SU-DHL-6 (cell line): ENCODE data around the gene B3GNT5.

Experiments used
- H2AFZ ChIP-seq: fragments of 200-600 bp; sonication (generic); 2 replicates; pipeline ENCODE4 v1.6.1; 2014; ENCODE audit warnings: low read depth, mild to moderate bottlenecking, moderate library complexity, mixed read lengths, antibody characterized with exemption, low read length; ENCODE audit not compliant: severe bottlenecking
- H3F3A ChIP-seq: fragments of 200-600 bp; shearing (Covaris generic); 2 replicates; pipeline ENCODE4 v1.6.0; 2016; ENCODE audit warnings: antibody characterized with exemption, mild to moderate bottlenecking; ENCODE audit not compliant: insufficient read depth
- H3K27ac ChIP-seq: fragments of 200-600 bp; sonication (generic); 2 replicates; pipeline ENCODE4 v1.5.1; 2016; ENCODE audit warnings: low read depth, mild to moderate bottlenecking, low read length, moderate library complexity, mixed read lengths
- H3K27me3 ChIP-seq: fragments of 200-600 bp; sonication (generic), shearing (Covaris generic); 2 replicates; pipeline ENCODE4 v1.6.0; 2014; ENCODE audit warnings: mild to moderate bottlenecking, low read length
- H3K36me3 ChIP-seq: fragments of 200-600 bp; sonication (generic); 2 replicates; pipeline ENCODE4 v1.6.1; 2014; ENCODE audit warnings: mild to moderate bottlenecking, low read length, mixed read lengths
- H3K4me2 ChIP-seq: fragments of 300-600, 200-600 bp; shearing (Covaris generic), sonication (generic); 2 replicates; pipeline ENCODE4 v1.6.0; 2014; ENCODE audit warnings: low read length, low read depth, mild to moderate bottlenecking; ENCODE audit not compliant: poor library complexity, severe bottlenecking
- H3K4me3 ChIP-seq: fragments of 200-600 bp; sonication (generic); 2 replicates; pipeline ENCODE4 v1.5.1; 2014; ENCODE audit warnings: antibody characterized with exemption, low read length, mild to moderate bottlenecking, mixed read lengths; ENCODE audit not compliant: insufficient read depth, poor library complexity, severe bottlenecking
- H3K79me2 ChIP-seq: fragments of 200-600 bp; sonication (generic); 2 replicates; pipeline ENCODE4 v1.6.1; 2014; ENCODE audit warnings: mild to moderate bottlenecking, low read length, moderate library complexity; ENCODE audit not compliant: insufficient read depth
- H3K9ac ChIP-seq: fragments of 200-600 bp; sonication (generic); 2 replicates; pipeline ENCODE4 v1.7.0; 2014; ENCODE audit warnings: mild to moderate bottlenecking, low read length
- H3K9me2 ChIP-seq: fragments of 200-600 bp; sonication (generic); replicated peaks from 2 replicates; pipeline ENCODE4 v1.6.1; 2014; ENCODE audit warnings: low read length; ENCODE audit not compliant: insufficient read depth
- H3K9me3 ChIP-seq: fragments of 200-600 bp; sonication (generic); 2 replicates; pipeline ENCODE4 v1.6.1; 2014; ENCODE audit warnings: low read length, mixed read lengths; ENCODE audit not compliant: insufficient read depth
- H4K20me1 ChIP-seq: fragments of 200-600 bp; sonication (generic); 2 replicates; pipeline ENCODE4 v1.6.1; 2014; ENCODE audit warnings: low read depth, mild to moderate bottlenecking, antibody characterized with exemption, low read length, moderate library complexity, mixed read lengths
- CTCF ChIP-seq: fragments of 200-600 bp; sonication (generic); IDR thresholded peaks from one replicate; pipeline ENCODE4 v1.5.1; 2017; ENCODE audit warnings: antibody characterized with exemption, mild to moderate bottlenecking, low read length, moderate library complexity; ENCODE audit not compliant: insufficient read depth, poor library complexity, severe bottlenecking
- EZH2phosphoT487 ChIP-seq: fragments of 200-600 bp; sonication (generic), shearing (Covaris generic); conservative IDR thresholded peaks from 2 replicates; pipeline ENCODE4 v1.6.1; 2018; ENCODE audit warnings: mild to moderate bottlenecking, antibody characterized with exemption, low read length, moderate library complexity, mixed read lengths

The B3GNT5 gene

GRCh38 chr3:183233966-183234365 is 19.1 kb upstream of the B3GNT5 start:
- H3K79me2 ChIP-seq, result no peaks in the 10 kb centered on the region
- H3K9ac ChIP-seq, result no peak overlapping the region
- H3K4me2 ChIP-seq, result no peak overlapping the region
- H3K9me3 ChIP-seq, result no peaks in the 10 kb centered on the region
- H2AFZ ChIP-seq, result no peak overlapping the region
- H3K9me2 ChIP-seq, result no peaks in the 10 kb centered on the region
- no peaks in the 10 kb centered on the region for H3K36me3 ChIP-seq
- TF ChIP-seq EZH2phosphoT487 (no peak), CTCF (no peak)
- H4K20me1 ChIP-seq, result no peaks in the 10 kb centered on the region
- H3K27ac ChIP-seq, result no peak overlapping the region
- no peak overlapping the region for H3K4me3 ChIP-seq
- no peaks in the 10 kb centered on the region for H3F3A ChIP-seq
- H3K27me3 ChIP-seq, result no peaks in the 10 kb centered on the region

GRCh38 chr3:183239046-183239445 is 14.0 kb upstream of the B3GNT5 start:
- H3K79me2 ChIP-seq, result no peaks in the 10 kb centered on the region
- no peak overlapping the region for H3K27ac ChIP-seq
- H4K20me1 ChIP-seq, result no peaks in the 10 kb centered on the region
- no peak overlapping the region for H2AFZ ChIP-seq
- no peak overlapping the region for H3K4me3 ChIP-seq
- H3K27me3 ChIP-seq, result no peaks in the 10 kb centered on the region
- H3K9ac ChIP-seq, result no peak overlapping the region
- no peak for TF ChIP-seq CTCF
- no peak for TF ChIP-seq EZH2phosphoT487
- H3K36me3 ChIP-seq, result no peaks in the 10 kb centered on the region
- no peak overlapping the region for H3K4me2 ChIP-seq
- peaks cover 10% of the 10 kb centered on the region; the same call in 1 of the 2 replicates for H3K9me3 ChIP-seq
- no peaks in the 10 kb centered on the region for H3F3A ChIP-seq
- no peaks in the 10 kb centered on the region for H3K9me2 ChIP-seq

GRCh38 chr3:183242431-183242830 is 10.6 kb upstream of the B3GNT5 start:
- Histone ChIP-seq H3K9me3 (peaks cover 10% of the 10 kb centered on the region; the same call in 1 of the 2 replicates), H3K27ac (no peak overlapping the region), H3K27me3 (no peaks in the 10 kb centered on the region), H3K9ac (no peak overlapping the region), H4K20me1 (no peaks in the 10 kb centered on the region), H3K36me3 (no peaks in the 10 kb centered on the region), H2AFZ (no peak overlapping the region), H3K4me3 (no peak overlapping the region), H3K9me2 (no peaks in the 10 kb centered on the region), H3K79me2 (no peaks in the 10 kb centered on the region), H3K4me2 (no peak overlapping the region), H3F3A (no peaks in the 10 kb centered on the region)
- TF ChIP-seq EZH2phosphoT487 (no peak), CTCF (no peak)

GRCh38 chr3:183244219-183244618 is 8.8 kb upstream of the B3GNT5 start:
- Histone ChIP-seq H3F3A (no peaks in the 10 kb centered on the region), H3K27ac (no peak overlapping the region), H2AFZ (no peak overlapping the region), H3K79me2 (no peaks in the 10 kb centered on the region), H3K9me2 (no peaks in the 10 kb centered on the region), H3K36me3 (no peaks in the 10 kb centered on the region), H3K27me3 (no peaks in the 10 kb centered on the region), H3K4me3 (no peak overlapping the region), H4K20me1 (no peaks in the 10 kb centered on the region), H3K4me2 (no peak overlapping the region), H3K9me3 (peaks cover 10% of the 10 kb centered on the region; the same call in 1 of the 2 replicates), H3K9ac (no peak overlapping the region)
- TF ChIP-seq CTCF, result no peak
- no peak for TF ChIP-seq EZH2phosphoT487
